Activated B cell treated with CpG ODN at 0.5 μM for 24 hours (primary cell): ENCODE results near the gene KCTD14. TPM values are rescaled to one million over a fixed set of nuclear protein-coding genes. Genes with fewer than 3 reads are reported as not detected.

Experiments
- ATAC-seq: fragments of 200-7000 bp; cut with Tn5 transposase; one replicate; pipeline ENCODE4 v1.10.0; 2021; ENCODE audit warnings: low read depth, mild to moderate bottlenecking, moderate library complexity
- CTCF ChIA-PET: fragments of 350-600 bp; sonication (Branson Sonifier 250); formaldehyde crosslinking; loops from one replicate; lab custom pipeline; 2021; ENCODE audit warnings: antibody characterized with exemption; lab: Charles Lee
- POLR2A ChIA-PET: fragments of 350-600 bp; sonication (Branson Sonifier 250); formaldehyde crosslinking; loops from one replicate; lab custom pipeline; 2021; ENCODE audit warnings: antibody characterized with exemption; lab: Charles Lee
- DNase-seq: peaks from one replicate; pipeline ENCODE4 v3.0.0; 2022
- H3K27ac Mint-ChIP-seq: one replicate; pipeline ENCODE4 v1.8.0; 2020; ENCODE audit warnings: mixed read lengths
- H3K27me3 Mint-ChIP-seq: one replicate; pipeline ENCODE4 v1.8.0; 2021; ENCODE audit warnings: mixed read lengths
- H3K36me3 Mint-ChIP-seq: one replicate; pipeline ENCODE4 v1.8.0; 2021; ENCODE audit warnings: low read depth, mixed read lengths
- H3K4me1 Mint-ChIP-seq: one replicate; pipeline ENCODE4 v1.8.0; 2021; ENCODE audit warnings: mixed read lengths
- H3K4me3 Mint-ChIP-seq: one replicate; pipeline ENCODE4 v1.8.0; 2020; ENCODE audit warnings: mild to moderate bottlenecking, mixed read lengths
- H3K9me3 Mint-ChIP-seq: one replicate; pipeline ENCODE4 v1.8.0; 2020; ENCODE audit warnings: mixed read lengths
- CTCF ChIP-seq: fragments of 200-600 bp; IDR thresholded peaks from one replicate; pipeline ENCODE4 v1.8.0; 2022; ENCODE audit warnings: antibody characterized with exemption, mild to moderate bottlenecking
- intact Hi-C: fragments of 100-400 bp; cut with micrococcal nuclease; formaldehyde crosslinking; loops from one replicate; pipeline ENCODE4 v1.15.1; 2024
- total RNA-seq: library from RNA; stranded (reverse); gene quantifications from 2 replicates; pipeline ENCODE4 v1.2.3, GENCODE V29; 2022

KCTD14 gene
- 0.20 and 0.22 TPM in 2 replicates for total RNA-seq

GRCh38 chr11:78022397-78023396 lies at the start of gene KCTD14:
Gene KCTD14 (minus strand): TSS chr11:78023276. CDS start chr11:78023249, 27 bp downstream.
- peaks cover 3% of the 10 kb centered on the region for H3K4me1 Mint-ChIP-seq
- TF ChIP-seq CTCF: no peak
- no peaks in the 10 kb centered on the region for H3K9me3 Mint-ChIP-seq
- H3K27me3 Mint-ChIP-seq: peaks cover 23% of the 10 kb centered on the region
- intact Hi-C loops: no loop called here
- ATAC-seq (no peak), DNase-seq (no peak)
- H3K4me3 Mint-ChIP-seq: no peak within 1 kb of the TSS
- no peaks in the 10 kb centered on the region for H3K36me3 Mint-ChIP-seq
- CTCF ChIA-PET: no interaction called here
- POLR2A ChIA-PET: no interaction called here
- no peak within 1 kb of the TSS for H3K27ac Mint-ChIP-seq

GRCh38 chr11:78072455-78072854 lies 49.4 kb upstream of the KCTD14 start:
- peaks cover 27% of the 10 kb centered on the region for H3K4me1 Mint-ChIP-seq
- peaks cover 54% of the 10 kb centered on the region for H3K36me3 Mint-ChIP-seq
- H3K27ac Mint-ChIP-seq: no peak overlapping the region

GRCh38 chr11:78071717-78072116 lies 48.6 kb upstream of the KCTD14 start:
- Mint-ChIP-seq H3K36me3 (peaks cover 55% of the 10 kb centered on the region), H3K4me1 (peaks cover 23% of the 10 kb centered on the region), H3K27me3 (no peaks in the 10 kb centered on the region), H3K9me3 (no peaks in the 10 kb centered on the region), H3K27ac (no peak overlapping the region), H3K4me3 (no peak overlapping the region)
- ChIA-PET CTCF (no interaction called here), POLR2A (no interaction called here)
- DNase-seq: no peak
- ATAC-seq: no peak
- intact Hi-C loops: loop anchor here (10.0 kb wide), 1 partner anchor 503 kb away; the partner anchor contains the start of gene NARS2
- TF ChIP-seq CTCF: no peak

More at GRCh38 chr11:78072455-78072854, 49.4 kb upstream of the KCTD14 start:
- no peak overlapping the region for H3K4me3 Mint-ChIP-seq
- ATAC-seq: no peak
- CTCF ChIA-PET: no interaction called here
- no peak for DNase-seq
- POLR2A ChIA-PET: no interaction called here
- TF ChIP-seq CTCF: no peak
- H3K9me3 Mint-ChIP-seq: no peaks in the 10 kb centered on the region
- no peaks in the 10 kb centered on the region for H3K27me3 Mint-ChIP-seq
- intact Hi-C loops: loop anchor here (10.0 kb wide), 1 partner anchor 502 kb away; the partner anchor contains the start of gene NARS2

- no peak for DNase-seq
- Mint-ChIP-seq H3K36me3 (peaks cover 52% of the 10 kb centered on the region), H3K4me3 (no peak overlapping the region), H3K27ac (no peak overlapping the region), H3K9me3 (no peaks in the 10 kb centered on the region), H3K4me1 (peaks cover 13% of the 10 kb centered on the region), H3K27me3 (no peaks in the 10 kb centered on the region)
- ChIA-PET CTCF (no interaction called here), POLR2A (interaction anchor here (0.8 kb wide), 1 partner anchor 9 kb away, joined by 3 read pairs; the partner anchor contains the start of gene NDUFC2)
- intact Hi-C loops: loop anchor here (10.0 kb wide), 1 partner anchor 504 kb away; the partner anchor contains the start of gene NARS2
- no peak for TF ChIP-seq CTCF
- no peak for ATAC-seq
These were observed 47.5 kb upstream of the KCTD14 start for GRCh38 chr11:78070621-78071020.

GRCh38 chr11:78069465-78069864 lies 46.4 kb upstream of the KCTD14 start:
- intact Hi-C loops: no loop called here
- ATAC-seq: no peak
- ChIA-PET POLR2A (no interaction called here), CTCF (no interaction called here)
- no peaks in the 10 kb centered on the region for H3K9me3 Mint-ChIP-seq
- H3K27me3 Mint-ChIP-seq: no peaks in the 10 kb centered on the region
- no peak overlapping the region for H3K4me3 Mint-ChIP-seq
- H3K36me3 Mint-ChIP-seq: peaks cover 50% of the 10 kb centered on the region
- H3K4me1 Mint-ChIP-seq: peaks cover 6% of the 10 kb centered on the region
- no peak for DNase-seq
- no peak overlapping the region for H3K27ac Mint-ChIP-seq
- TF ChIP-seq CTCF: no peak
